ENCODE results near the gene LZTS2.
A peak's percentile ranks its signal among the peaks of the same experiment; 100 is the strongest.

The LZTS2 gene

DNA sequence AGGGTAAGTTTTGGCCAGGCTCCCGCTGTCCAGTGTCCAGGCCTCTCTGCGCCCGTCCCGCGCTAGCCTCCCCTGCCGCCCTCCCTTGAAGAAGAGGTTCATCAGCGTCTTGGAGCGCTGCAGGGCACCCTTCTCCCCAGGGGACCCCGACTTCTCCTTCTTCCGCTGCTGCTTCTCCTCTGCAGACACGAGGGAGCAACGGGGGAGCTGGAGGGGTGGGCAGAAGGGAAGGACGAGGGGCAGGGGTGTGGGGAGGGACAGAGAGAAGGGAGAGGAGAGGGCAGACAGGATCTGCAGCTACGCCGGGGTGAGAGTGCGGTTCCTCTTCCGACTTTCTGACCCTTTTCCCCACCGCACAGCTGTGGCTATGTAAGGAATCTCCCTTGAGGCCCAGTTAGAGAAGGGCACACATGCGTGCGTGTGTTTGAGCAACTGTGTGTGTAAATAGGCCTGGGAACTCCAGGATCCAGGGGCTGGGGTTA lies 18.6 kb downstream of the LZTS2 start:
- H3K36me3 ChIP-seq (ENCODE audit: insufficient read depth, low read length), result no peaks in the 10 kb centered on the region
- H3K4me3 ChIP-seq (ENCODE audit: low read depth in 1 of 2, low read length in 2 of 2), result no peak overlapping the region
- peaks cover 4% of the 10 kb centered on the region for H3K27me3 ChIP-seq (ENCODE audit: insufficient read depth, low read length, poor library complexity)
- H3K4me1 ChIP-seq (ENCODE audit: insufficient read depth, low read length), result peaks cover 5% of the 10 kb centered on the region; the same call in 1 of the 2 replicates
- no peaks in the 10 kb centered on the region for H3K79me2 ChIP-seq (ENCODE audit: insufficient read depth, low read length)
- no peak overlapping the region for H2AFZ ChIP-seq (ENCODE audit: low read depth, low read length)
- H3K4me2 ChIP-seq (ENCODE audit: insufficient read depth, low read length), result no peak overlapping the region
- H3K27ac ChIP-seq (ENCODE audit: low read length), result no peak overlapping the region
- no peak for TF ChIP-seq CTCF (IDR thresholded peaks at IDR 0.05; ENCODE audit: borderline replicate concordance, extremely low read depth, low read length, poor library complexity, severe bottlenecking)
- TF ChIP-seq EZH2 (IDR thresholded peaks at IDR 0.05; ENCODE audit: borderline replicate concordance, low read depth, low read length, severe bottlenecking), result no peak
- no peaks in the 10 kb centered on the region for H3K9me3 ChIP-seq (ENCODE audit: insufficient read depth, low read length, severe bottlenecking)
- H3K9ac ChIP-seq (ENCODE audit: low read depth, low read length), result no peak overlapping the region
- H4K20me1 ChIP-seq (ENCODE audit: insufficient read depth, low read length), result peaks cover 7% of the 10 kb centered on the region
- DNase-seq, result no peak
- ATAC-seq (ENCODE audit: insufficient read depth, low read depth), result no peak

GRCh38 chr10:101018600-101019439 lies 19.2 kb downstream of the LZTS2 start:
- Histone ChIP-seq H3K4me2 (ENCODE audit: insufficient read depth, low read length) (no peak overlapping the region), H3K4me1 (ENCODE audit: insufficient read depth, low read length) (peaks cover 5% of the 10 kb centered on the region; the same call in 1 of the 2 replicates), H3K27me3 (ENCODE audit: insufficient read depth, low read length, poor library complexity) (peaks cover 4% of the 10 kb centered on the region), H3K36me3 (ENCODE audit: insufficient read depth, low read length) (no peaks in the 10 kb centered on the region), H2AFZ (ENCODE audit: low read depth, low read length) (no peak overlapping the region), H3K27ac (ENCODE audit: low read length) (no peak overlapping the region), H4K20me1 (ENCODE audit: insufficient read depth, low read length) (peaks cover 7% of the 10 kb centered on the region), H3K9me3 (ENCODE audit: insufficient read depth, low read length, severe bottlenecking) (no peaks in the 10 kb centered on the region), H3K9ac (ENCODE audit: low read depth, low read length) (no peak overlapping the region), H3K79me2 (ENCODE audit: insufficient read depth, low read length) (no peaks in the 10 kb centered on the region), H3K4me3 (ENCODE audit: low read depth in 1 of 2, low read length in 2 of 2) (no peak overlapping the region)
- ATAC-seq (ENCODE audit: insufficient read depth, low read depth), result peak; percentile 57
- DNase-seq, result peak; percentile 56
- TF ChIP-seq CTCF (IDR thresholded peaks at IDR 0.05; ENCODE audit: borderline replicate concordance, extremely low read depth, low read length, poor library complexity, severe bottlenecking), result peak; percentile 57
- TF ChIP-seq EZH2 (IDR thresholded peaks at IDR 0.05; ENCODE audit: borderline replicate concordance, low read depth, low read length, severe bottlenecking), result no peak

- H3K4me3 ChIP-seq (ENCODE audit: low read depth in 1 of 2, low read length in 2 of 2), result no peak overlapping the region
- H4K20me1 ChIP-seq (ENCODE audit: insufficient read depth, low read length), result peaks cover 7% of the 10 kb centered on the region
- H3K27ac ChIP-seq (ENCODE audit: low read length), result no peak overlapping the region
- ATAC-seq (ENCODE audit: insufficient read depth, low read depth), result no peak
- no peak for DNase-seq
- H3K9me3 ChIP-seq (ENCODE audit: insufficient read depth, low read length, severe bottlenecking), result no peaks in the 10 kb centered on the region
- no peak overlapping the region for H3K4me2 ChIP-seq (ENCODE audit: insufficient read depth, low read length)
- H2AFZ ChIP-seq (ENCODE audit: low read depth, low read length), result no peak overlapping the region
- H3K36me3 ChIP-seq (ENCODE audit: insufficient read depth, low read length), result no peaks in the 10 kb centered on the region
- TF ChIP-seq CTCF (IDR thresholded peaks at IDR 0.05; ENCODE audit: borderline replicate concordance, extremely low read depth, low read length, poor library complexity, severe bottlenecking) (no peak), EZH2 (IDR thresholded peaks at IDR 0.05; ENCODE audit: borderline replicate concordance, low read depth, low read length, severe bottlenecking) (no peak)
- H3K9ac ChIP-seq (ENCODE audit: low read depth, low read length), result no peak overlapping the region
- no peaks in the 10 kb centered on the region for H3K79me2 ChIP-seq (ENCODE audit: insufficient read depth, low read length)
- H3K4me1 ChIP-seq (ENCODE audit: insufficient read depth, low read length), result peaks cover 1% of the 10 kb centered on the region; the same call in 1 of the 2 replicates
- peaks cover 4% of the 10 kb centered on the region for H3K27me3 ChIP-seq (ENCODE audit: insufficient read depth, low read length, poor library complexity)
Observed at GRCh38 chr10:101019440-101019703, 19.8 kb downstream of the LZTS2 start.
